ENCODE measurements around the gene MPP3.

MPP3 gene

DNA sequence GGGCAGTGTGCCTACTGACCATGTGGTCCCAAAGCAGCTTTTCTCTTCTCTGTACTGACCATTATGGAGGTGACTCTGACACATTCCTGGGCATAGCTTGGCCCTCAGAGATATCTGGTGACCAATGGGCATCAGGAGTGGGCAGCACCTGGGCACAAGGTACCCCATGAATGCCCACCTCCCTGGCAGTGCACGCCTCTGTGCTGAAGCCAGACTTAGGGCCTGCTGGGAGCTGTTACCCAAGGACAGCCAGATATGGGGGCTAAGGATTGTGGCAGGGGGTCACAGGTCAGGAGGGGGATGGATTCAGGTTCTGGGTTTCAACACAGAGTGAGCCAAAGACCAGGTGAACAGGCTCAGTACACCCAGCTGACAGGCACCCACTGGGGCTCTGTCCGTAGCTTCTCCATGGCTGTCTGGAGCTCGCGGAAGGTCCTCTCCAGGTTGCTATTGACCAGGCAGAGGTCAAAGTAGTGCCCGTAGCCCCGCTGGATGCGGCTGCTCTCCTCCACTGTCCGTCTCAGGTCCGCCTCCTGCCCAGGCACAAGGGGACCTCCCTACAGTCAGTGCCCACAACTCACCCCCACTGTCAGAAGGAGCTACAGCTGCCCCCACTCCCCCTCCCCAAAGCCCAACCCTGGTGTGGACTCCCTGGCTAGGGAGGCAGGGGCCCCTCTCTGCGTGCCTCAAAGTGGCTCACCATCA lies 44.7 kb upstream of the MPP3 start:
- TF ChIP-seq, protein P1, sequence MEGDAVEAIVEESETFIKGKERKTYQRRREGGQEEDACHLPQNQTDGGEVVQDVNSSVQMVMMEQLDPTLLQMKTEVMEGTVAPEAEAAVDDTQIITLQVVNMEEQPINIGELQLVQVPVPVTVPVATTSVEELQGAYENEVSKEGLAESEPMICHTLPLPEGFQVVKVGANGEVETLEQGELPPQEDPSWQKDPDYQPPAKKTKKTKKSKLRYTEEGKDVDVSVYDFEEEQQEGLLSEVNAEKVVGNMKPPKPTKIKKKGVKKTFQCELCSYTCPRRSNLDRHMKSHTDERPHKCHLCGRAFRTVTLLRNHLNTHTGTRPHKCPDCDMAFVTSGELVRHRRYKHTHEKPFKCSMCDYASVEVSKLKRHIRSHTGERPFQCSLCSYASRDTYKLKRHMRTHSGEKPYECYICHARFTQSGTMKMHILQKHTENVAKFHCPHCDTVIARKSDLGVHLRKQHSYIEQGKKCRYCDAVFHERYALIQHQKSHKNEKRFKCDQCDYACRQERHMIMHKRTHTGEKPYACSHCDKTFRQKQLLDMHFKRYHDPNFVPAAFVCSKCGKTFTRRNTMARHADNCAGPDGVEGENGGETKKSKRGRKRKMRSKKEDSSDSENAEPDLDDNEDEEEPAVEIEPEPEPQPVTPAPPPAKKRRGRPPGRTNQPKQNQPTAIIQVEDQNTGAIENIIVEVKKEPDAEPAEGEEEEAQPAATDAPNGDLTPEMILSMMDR (IDR thresholded peaks at IDR 0.05; ENCODE audit: borderline replicate concordance, insufficient read depth, low read depth, low read length) = no peak
- H3K4me3 ChIP-seq (ENCODE audit: low read depth, low read length) = no peak overlapping the region

DNA sequence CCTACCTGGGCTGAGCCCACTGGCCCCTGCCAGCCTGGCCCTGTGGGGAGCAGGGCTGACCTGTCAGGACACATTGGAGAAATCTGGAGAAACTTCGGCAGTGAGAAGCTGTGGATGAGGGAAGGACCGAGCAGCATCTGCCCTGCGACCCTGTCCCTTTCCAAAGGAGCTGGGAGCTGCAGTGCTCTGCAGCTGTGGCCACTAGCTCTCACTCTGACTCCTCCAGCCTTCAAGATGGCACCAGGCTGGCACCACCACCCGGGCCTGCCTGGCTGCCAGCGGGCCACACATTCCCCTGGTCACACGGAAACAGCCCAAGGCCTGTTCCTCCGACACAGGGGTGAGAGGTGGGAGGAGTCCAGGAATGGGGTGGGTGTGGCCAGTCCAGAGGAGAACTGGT lies 44.1 kb upstream of the MPP3 start:
- TF ChIP-seq, protein P1 (IDR thresholded peaks at IDR 0.05; ENCODE audit: borderline replicate concordance, insufficient read depth, low read depth, low read length) = no peak
- no peak overlapping the region for H3K4me3 ChIP-seq (ENCODE audit: low read depth, low read length)

DNA sequence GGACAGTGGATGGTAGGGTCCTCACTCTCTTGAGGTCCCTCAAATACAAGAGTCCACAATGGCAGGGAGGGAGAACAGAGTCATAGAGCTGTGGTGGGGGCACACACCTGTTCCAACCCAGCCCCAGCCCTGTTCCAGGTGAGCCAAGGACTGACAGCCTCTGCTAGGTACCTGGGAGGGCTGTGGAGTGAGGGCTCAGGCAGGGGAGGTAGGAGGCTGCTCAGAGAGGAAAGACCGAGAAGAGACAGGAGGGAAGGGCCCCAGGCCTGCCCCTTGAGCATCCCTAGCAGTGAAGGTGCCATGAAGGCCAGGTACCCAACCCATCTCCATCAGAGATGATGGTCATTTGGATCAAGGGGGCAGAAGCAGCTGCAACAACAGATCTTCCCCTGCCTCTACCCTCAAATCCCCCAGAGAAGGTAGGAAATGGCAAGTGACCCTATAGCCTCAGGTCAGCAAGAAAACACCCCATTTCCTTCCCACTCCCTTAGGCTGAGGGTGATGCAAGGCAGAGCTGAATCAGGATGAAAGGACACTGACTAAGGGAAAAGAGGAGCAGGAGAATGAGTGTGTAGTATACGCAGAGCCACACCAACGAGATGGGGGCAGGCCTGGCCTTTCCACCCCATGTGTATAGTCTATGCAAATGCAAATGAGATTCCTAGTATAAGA lies 42.7 kb upstream of the MPP3 start:
- no peak overlapping the region for H3K4me3 ChIP-seq (ENCODE audit: low read depth, low read length)
- TF ChIP-seq, protein P1 (IDR thresholded peaks at IDR 0.05; ENCODE audit: borderline replicate concordance, insufficient read depth, low read depth, low read length) = no peak

DNA sequence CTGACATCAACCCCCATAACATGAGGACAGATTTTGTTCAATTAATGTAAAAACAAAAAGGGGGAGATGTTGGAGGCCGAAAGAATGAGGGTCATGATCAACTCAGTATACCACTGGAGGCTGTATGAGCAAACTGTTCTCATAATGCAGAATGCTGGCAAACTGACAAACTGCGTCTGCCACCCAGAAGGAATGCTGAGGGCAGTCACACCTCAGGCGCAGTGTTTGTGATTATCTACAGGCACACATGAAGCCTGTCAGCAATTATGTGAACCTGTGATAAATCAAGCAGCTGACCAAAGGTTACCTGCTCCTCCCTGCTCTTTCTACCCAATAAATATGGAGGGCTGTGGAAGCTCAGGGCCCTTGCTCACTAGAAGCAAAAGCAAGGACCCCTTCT lies 41.3 kb upstream of the MPP3 start:
- no peak overlapping the region for H3K4me3 ChIP-seq (ENCODE audit: low read depth, low read length)
- TF ChIP-seq, protein P1 (IDR thresholded peaks at IDR 0.05; ENCODE audit: borderline replicate concordance, insufficient read depth, low read depth, low read length) = no peak

DNA sequence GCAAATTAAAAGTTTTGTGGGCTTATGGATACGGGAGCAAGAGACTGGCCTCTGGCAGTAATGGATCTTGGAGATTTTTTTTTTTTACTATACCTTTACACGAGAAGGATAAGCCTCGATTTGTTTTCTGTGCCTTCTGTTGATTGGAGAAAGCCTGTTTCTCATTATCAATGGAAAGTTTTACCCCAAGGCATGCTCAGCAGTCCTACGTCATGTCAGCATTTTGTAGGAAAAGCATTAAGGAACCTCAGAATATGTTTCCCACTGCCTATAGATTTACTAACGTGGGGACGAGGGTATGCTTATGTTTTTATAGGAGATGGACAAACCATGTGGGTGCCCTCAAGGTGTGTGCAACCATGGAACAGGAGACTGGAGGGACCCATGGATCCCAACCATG lies 40.9 kb upstream of the MPP3 start:
- no peak overlapping the region for H3K4me3 ChIP-seq (ENCODE audit: low read depth, low read length)
- TF ChIP-seq, protein P1 (IDR thresholded peaks at IDR 0.05; ENCODE audit: borderline replicate concordance, insufficient read depth, low read depth, low read length) = no peak

DNA sequence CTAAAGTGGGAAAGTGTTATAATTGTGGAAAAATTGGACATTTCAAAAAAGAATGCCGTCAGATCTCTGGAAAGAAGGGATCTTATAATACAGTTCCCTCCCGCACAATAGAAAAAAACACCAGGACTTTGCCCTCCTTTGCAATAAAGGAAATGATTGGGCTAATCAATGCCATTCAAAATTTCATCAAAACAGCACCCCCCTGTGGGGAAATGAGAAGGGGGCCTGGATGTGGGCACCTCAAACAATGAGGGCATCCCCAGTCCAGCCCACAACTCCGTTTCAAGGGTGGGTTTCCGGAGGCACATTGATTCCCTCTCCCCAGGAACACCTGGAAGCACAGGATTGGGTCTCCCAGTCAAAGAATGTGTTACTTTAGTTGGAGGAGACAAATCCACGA lies 40.1 kb upstream of the MPP3 start:
- no peak overlapping the region for H3K4me3 ChIP-seq (ENCODE audit: low read depth, low read length)
- TF ChIP-seq, protein P1 (IDR thresholded peaks at IDR 0.05; ENCODE audit: borderline replicate concordance, insufficient read depth, low read depth, low read length) = 0 out of 2 replicates have a peak, but pooled peaks have one; percentile 11

Data from GM12875 (cell line).